HuH-7.5 (cell line): Measurements from ENCODE around the gene OR13C8.
"Not testable (repeated sequence)": the region's sequence is repeated elsewhere in the genome, so short reads cannot be mapped to it uniquely, and the experiment has no call there.

Experiments
- DNase-seq: peaks from one replicate; pipeline ENCODE4 v3.0.0; 2011; ENCODE audit warnings: low spot score

The OR13C8 gene, protein sequence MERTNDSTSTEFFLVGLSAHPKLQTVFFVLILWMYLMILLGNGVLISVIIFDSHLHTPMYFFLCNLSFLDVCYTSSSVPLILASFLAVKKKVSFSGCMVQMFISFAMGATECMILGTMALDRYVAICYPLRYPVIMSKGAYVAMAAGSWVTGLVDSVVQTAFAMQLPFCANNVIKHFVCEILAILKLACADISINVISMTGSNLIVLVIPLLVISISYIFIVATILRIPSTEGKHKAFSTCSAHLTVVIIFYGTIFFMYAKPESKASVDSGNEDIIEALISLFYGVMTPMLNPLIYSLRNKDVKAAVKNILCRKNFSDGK

DNA sequence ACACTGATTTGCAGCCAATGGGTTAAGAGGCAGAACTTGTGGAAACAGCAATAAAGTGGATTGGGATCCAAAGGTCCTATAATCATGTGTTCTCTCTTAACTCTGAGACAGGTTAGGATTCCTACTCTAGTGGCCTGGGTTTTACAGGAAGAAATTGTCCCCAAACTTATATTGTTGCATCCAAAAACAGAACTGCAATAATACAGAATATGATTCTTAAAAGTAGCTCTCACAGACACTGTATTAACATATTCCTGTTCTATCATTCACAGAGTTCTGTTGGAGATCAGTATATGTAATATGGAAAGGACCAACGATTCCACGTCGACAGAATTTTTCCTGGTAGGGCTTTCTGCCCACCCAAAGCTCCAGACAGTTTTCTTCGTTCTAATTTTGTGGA lies at the start of gene OR13C8:
TSS of gene OR13C8 (plus strand) at position 301 of the 400 bp plus-strand sequence. CDS start at position 301, 0 bp downstream.
- DNase-seq, result no peak

DNA sequence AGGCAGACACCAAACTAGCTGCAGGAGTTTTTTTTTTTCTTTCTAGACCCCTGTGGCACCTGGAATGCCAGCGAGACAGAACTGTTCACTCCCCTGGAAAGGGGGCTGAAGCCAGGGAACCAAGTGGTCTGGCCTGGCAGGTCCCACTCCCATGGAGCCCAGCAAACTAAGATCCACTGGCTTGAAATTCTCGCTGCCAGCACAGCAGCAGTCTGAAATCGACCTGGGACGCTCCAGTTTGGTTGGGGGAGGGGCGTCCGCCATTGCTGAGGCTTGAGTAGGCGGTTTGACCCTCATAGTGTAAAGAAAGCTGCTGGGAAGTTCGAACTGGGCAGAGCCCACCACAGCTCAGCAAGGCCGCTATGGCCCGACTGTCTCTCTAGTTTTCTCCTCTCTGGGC lies 48.7 kb upstream of the OR13C8 start:
- DNase-seq, result not testable (repeated sequence)

DNA sequence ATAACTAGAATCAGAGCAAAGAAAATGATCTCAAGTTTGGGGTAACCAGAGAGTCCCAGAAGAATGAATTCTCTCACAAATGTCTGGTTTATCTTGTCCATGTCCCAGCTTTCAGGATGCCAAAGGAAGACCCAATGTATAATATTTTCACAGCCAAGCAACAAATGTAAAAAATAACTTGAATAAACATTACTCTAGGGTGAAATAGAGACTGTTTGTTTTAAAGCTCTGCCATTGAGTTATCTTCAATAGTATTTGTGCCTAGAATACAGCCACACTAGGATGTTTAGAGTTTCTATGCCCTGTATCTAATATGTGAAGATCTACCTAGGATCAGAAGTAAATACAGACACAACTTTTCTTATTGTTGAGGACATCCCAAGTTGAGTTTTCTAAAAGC lies 41.9 kb upstream of the OR13C8 start, which contains the start of gene OR13C4:
TSS of gene OR13C4 (minus strand) at position 101 of the 400 bp plus-strand sequence. CDS start at position 101, 0 bp downstream.
- no peak for DNase-seq

DNA sequence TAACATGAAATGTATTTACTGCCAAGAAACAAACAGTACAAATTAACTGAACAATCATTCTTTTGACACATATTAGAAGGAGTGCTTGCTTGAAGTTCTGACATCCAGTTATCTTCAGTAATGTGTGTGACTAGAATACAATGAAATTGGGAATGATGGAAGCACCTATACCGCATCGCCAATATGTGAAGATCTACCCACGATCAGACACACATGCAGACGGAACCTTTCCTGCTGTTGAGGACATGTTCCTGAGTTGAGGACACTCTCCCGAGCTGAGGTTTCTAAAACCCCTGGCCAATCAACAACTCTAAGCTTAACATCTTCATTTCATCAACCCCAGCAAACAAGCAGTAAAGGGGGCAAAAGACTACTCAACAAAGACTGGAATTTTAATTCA lies 32.2 kb upstream of the OR13C8 start, which contains the start of gene OR13C3:
TSS of gene OR13C3 (minus strand) at position 101 of the 400 bp plus-strand sequence. CDS start 133 bp downstream, outside the sequence.
- DNase-seq, result no peak

DNA sequence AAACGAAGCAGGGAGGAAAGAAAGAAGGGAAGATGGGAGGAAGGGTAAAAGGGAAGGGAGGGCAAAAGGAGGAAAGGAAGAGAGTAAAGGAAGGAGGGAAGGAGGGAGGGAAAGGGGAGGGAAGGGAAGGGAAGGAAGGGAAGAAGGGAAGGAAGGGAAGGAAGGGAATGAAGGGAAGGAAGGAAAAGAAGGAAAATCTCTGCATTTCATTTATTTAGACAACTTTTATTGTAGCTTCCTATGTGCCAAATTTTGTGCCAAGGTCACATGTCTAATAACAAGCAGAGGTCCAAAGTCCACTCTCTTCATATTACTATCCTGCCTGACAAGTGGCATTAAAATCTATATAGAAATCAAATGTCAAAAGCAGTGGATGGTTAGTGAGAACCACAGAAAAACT lies 29.7 kb upstream of the OR13C8 start:
- DNase-seq, result no peak

DNA sequence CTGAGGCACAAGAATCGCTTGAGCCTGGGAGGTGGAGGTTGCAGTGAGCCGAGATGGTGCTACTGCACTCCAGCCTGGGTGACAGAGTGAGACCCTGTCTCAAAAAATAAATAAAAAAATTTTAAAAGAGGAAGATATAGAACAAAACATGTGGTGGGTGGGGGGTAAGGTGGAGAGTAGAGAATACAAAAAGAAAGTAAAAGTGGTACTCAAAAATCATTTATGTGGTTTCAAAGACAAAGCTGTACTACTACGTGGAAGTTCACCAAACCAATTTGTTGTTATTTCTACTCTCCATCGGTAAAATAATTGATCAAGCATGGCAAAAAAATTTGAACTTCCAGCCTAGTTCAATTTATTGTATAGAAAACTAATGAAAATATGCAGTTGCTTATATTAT lies 24.3 kb upstream of the OR13C8 start:
- no peak for DNase-seq

DNA sequence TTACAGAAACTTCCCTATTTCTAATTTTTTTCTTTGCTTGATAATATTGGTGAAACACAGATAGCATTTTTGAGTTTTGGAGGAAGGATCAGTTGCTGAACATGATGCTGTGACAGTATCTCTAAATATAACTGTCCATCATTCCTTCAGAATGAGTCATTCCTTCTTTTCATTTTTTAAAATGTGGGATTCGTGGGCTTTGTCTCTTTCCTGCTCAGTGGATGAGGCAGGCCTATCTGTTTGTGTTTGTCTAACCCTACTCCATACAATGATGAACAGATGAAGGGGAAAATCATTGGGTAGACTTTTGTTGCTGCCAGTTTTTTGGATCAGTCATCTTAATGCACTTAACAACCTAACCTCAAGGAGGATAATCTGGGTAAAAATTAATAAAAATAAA lies 15.7 kb upstream of the OR13C8 start:
- DNase-seq, result no peak

DNA sequence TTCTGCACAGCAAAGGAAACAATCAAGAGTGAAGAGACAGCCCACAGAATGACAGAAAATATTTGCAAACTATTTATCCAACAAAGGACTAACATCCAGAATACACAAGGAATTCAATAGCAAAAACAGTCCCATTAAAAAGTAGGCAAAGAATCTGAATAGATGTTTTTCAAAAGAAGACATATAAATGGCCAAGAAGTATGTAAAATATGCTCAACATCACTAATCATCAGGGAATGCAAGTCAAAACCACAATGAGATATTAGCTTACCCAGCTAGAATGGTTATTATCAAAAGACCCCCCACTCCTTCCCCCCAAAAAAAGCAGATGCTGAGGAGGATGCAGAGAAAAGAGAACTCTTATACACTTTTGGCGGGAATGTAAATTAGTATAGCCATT lies 13.4 kb upstream of the OR13C8 start:
- no peak for DNase-seq

DNA sequence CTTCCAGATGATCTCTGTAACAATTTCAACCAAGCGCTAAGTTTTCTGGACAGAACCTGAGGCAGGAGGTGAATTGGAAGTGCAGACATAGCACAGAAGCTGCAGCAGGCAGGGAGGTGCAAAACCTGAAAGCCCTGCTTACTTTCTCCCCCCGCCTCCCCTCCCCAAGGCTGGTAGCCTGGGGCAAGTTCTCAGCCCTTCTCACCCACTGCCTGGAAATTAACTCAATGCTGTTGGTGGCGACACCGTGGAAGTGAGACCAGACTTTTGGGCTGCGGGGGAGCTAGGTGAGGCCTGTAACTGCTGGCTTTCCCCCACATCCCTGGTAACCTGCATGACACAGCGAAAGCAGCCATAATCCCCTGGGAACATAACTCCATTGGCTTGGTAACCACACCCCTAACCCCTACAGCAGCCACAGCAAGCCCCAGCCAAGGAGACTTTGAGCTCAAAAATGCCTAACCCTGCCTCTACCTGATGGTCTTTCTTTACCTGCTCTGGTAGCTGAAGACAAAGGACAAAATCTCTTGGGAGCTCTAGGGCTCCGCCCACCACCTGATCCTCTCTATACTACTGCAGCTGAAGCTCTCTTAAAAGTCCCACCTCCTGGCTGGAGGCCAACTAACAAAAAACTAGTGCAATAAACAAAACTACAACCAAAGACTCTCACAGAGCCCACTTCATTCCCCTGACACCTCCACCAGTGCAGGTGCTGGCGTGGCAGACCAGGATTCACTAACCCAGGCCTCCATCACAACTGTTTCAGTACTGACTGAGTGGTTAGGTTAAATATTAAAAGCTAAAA lies 11.9 kb upstream of the OR13C8 start:
- no peak for DNase-seq

DNA sequence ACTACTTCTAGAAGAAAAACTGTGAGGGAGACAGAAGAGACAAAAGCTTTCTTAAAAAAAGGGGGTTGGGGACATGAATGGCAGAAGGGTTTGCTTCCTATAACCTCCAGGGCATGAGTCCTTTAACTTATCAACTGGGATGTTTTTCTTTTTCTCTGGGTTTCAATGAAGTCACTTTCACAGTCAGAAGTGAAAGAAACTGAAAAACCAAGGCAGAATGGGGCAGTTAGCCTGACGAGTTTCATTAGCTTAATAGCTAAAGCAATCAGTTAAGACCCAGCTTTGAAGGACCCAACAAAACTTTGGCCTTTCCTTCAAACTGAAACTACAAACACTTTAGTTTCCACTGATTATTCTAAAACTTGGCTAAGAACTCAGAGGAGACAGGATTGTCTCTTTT lies 4.6 kb upstream of the OR13C8 start:
- DNase-seq, result no peak

DNA sequence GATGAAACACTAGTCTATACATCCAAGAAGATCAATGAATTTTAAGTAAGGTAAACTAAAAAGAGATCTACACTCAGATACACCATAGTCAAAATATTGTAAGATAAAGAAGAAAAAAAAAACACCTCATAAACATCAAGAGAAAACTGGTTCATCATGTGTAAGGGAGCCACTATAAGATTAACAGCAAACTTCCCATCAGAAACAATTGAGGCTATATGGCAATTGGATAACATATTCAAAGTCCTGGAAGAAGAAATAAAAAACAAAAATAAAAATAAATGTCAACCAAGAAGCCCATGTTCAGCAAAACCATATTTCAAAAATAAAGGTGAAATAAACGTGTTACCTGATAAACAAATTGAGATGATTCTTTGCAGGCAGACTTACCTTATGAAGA lies 3.6 kb downstream of the OR13C8 start:
- no peak for DNase-seq

DNA sequence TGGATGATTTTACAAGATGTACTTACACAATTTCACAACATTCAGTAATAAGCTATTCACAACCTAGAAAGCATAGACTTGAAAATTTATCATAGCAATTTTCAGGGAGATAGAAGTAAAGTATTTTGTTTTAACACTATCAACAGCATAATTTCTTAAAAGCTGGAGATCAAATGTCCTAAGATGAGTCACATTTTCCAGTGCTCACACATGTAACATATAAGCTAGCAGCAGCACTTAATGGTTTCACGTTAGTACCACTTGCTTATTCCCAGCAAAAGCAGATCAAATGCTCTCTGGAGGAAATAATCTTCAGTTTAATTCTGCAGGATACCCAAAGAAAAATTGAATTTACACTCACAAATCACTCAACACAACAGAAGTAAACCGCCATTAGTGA lies 6.5 kb downstream of the OR13C8 start:
- DNase-seq, result no peak

DNA sequence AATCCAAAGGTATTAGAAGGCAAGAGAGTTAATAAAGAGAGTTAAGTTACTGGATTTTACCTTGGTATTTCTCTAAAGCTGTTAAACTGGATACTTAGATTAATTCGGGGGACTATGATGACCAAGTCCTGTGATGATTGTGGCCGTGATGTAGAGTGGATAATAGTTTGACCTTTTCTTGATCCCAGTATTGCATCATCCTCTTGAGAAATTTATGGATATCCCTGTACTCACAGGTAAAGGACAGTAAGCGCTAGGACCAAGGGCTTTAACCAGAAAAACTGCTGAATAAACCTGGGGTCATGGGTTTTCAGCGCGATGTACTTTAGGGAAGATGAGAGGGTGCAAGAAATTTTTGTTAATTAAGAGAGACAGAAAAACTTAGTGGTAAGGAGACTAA lies 8.3 kb downstream of the OR13C8 start:
- DNase-seq, result no peak

DNA sequence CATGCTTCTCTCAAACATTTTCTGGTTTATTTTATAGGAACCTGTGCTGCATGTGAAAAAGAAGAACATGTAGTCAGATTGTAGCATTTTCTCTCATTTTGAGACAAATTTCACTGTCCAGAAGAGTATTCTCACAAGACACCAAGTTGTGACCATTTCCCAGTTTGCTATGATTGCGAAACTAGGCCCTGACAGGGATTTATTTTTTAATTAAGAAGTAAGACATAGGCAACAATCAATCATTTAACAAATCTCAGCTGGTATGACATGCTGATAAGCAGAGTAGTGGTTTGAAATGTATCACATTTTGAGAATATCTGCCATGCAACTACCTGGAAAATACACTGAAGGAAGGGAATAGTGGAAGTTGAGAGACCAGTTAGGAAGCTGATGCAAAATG lies 11.6 kb downstream of the OR13C8 start:
- no peak for DNase-seq

DNA sequence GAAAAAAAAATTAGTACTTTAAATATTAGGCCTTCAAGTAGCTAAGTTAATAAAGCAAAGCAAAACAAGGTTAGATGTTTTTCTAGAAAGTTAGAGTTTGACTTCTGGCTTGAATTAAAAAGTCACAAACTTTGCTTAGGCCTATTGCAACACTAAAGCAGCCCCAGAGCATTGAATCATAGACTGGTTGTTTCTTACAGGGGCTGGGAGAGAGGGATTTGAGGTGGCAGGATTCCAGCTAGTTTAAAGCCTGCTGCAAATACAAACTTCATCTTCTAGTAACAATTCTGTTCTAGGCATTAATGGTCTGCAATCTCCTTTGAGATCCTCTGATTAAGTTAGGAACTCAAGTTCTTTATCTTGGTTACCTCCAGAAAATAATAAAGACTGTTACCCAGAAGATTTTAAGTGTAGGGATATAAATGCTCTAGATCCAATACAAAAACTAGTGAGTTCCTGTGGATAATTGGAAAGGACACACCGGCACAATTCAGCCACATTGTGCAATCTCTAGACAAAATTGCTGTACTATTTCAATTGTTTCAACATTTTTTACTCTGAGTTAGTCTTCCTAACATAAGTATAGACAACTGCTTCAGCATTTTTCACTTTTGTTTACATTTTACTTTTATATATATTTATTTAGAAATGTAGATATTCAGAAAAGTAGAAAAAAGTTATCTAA lies 17.7 kb downstream of the OR13C8 start:
- no peak for DNase-seq

DNA sequence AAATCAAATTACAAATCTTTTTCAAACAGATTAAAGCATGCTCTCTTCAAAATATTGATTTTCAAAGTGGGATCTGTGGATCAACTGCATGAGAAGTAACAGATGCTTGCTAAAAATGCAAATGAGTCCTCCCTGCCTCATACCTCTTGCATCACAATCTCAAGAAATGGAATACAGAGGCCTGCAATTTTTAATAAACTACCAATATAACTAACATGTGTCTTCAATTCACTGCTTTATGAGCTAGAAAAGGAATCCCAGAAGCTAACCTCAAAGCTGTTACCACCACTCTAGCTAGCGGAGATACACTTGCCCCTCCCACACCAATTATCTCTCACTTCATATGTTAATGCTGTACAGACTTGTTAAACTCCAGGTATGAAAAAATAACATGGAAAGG lies 20.7 kb downstream of the OR13C8 start:
- no peak for DNase-seq

DNA sequence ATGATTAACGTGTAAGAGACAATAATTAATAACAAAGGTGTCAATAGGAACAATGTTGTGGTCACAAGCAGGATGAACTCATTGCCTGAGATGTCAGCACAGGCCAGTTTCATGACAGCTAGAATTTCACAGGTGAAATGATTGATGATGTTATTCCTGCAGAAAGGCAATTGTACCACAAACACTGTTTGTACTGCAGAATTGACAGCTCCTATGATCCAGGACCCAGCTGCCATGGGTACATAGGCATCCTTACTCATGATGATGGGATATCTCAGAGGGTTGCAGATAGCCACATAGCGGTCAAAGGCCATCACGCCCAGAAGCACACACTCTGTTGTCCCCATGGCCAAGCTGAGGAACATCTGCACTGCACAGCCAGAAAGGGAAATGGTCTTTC lies 29.8 kb downstream of the OR13C8 start:
- DNase-seq, result not testable (repeated sequence)

DNA sequence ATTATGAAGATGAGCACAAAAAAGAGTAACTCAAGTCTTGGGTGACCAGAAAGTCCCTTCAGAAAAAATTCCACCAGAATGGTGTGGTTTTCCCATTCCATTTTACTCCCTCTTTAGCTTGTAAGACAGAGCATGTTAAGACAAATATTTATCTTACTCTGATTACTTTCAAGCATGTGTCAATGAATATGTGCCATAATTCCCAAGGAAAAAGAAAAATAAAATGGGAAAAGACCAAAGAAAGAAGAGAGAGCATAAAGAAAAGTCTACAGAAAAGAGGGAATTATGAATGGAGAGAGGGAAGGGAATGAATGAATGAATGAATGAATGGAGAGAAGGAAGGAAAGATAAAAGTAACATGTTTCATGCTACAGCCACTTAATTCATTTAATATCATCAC lies 30.3 kb downstream of the OR13C8 start, which contains the start of gene OR13C5:
TSS of gene OR13C5 (minus strand) at position 101 of the 400 bp plus-strand sequence. CDS start at position 101, 0 bp downstream.
- not testable (repeated sequence) for DNase-seq

DNA sequence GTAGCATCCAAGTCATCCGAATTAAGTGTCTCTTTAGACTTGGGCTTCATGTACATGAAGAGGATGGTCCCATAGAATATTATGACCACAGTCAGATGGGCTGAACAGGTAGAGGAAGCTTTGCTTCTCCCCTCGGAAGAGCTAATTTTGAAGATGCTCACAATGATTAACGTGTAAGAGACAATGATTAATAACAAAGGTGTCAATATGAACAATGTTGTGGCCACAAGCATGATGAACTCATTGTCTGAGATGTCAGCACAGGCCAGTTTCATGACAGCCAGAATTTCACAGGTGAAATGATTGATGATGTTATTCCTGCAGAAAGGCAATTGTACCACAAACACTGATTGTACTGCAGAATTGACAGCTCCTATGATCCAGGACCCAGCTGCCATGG lies 35.8 kb downstream of the OR13C8 start:
- DNase-seq, result no peak

DNA sequence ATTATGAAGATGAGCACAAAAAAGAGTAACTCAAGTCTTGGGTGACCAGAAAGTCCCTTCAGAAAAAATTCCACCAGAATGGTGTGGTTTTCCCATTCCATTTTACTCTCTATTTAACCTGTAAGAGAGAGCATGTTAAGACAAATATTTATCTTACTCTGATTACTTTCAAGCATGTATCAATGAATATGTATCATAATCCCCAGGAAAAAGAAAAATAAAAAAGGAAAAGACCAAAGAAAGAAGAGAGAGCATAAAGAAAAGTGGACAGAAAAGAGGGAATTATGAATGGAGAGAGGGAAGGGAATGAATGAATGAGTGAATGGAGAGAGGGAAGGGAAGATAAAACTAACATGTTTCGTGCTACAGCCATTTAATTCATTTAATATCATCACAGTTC lies 36.6 kb downstream of the OR13C8 start, which contains the start of gene OR13C2:
TSS of gene OR13C2 (minus strand) at position 101 of the 400 bp plus-strand sequence. CDS start at position 101, 0 bp downstream.
- DNase-seq, result not testable (repeated sequence)

DNA sequence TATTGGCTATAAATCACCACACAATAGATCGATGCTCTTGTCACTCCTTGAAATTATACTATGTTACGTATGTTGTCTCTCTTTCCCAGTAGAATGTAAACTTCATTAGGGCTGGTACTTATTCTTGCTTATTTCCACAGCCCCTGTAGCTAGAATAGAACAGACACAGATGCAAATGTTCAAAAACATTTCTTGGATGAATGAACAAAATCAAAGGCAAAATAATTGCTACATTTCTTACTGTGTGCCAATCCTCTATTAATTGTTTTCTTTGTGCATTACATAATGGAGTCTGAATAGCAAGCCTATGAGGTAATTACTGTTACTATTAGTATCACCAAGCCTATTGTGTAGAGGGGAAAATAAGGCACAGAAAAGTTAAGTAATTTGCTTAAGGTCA lies 37.2 kb downstream of the OR13C8 start:
- no peak for DNase-seq

DNA sequence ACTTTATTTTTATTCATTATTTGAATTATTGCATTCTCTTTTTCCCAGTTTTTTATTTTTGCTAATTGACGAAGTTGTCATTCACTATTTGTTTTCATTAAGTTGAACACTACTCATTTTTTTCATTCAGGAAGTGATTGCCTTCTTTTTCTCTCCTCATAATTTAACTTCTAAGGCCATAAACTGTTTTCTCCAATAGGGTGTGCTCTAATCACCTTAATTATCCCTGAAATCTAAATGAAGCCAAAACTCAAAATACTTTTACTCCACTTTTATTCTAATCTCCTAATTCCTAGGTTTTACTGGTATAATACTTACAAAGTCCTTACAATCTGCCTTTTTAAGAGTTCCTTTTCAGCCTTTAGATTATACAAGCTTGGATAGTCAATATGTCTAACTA lies 39.4 kb downstream of the OR13C8 start:
- no peak for DNase-seq
